ENCODE results near the gene SIRT1.

- TF ChIP-seq RAD21 (IDR thresholded peaks at IDR 0.05; ENCODE audit: low read length) (no peak), CTCF (conservative IDR thresholded peaks at IDR 0.05; ENCODE audit: low read depth, low read length) (no peak), POLR2A (IDR thresholded peaks at IDR 0.05; ENCODE audit: low read depth, low read length) (no peak), MAZ (IDR thresholded peaks at IDR 0.05; ENCODE audit: borderline replicate concordance, low read depth, low read length) (no peak), ELK1 (IDR thresholded peaks at IDR 0.05; ENCODE audit: borderline replicate concordance, low read depth, low read length) (no peak), FOS (IDR thresholded peaks at IDR 0.05; ENCODE audit: low read depth, low read length) (no peak), CEBPB (IDR thresholded peaks at IDR 0.05; ENCODE audit: low read depth, low read length) (no peak), RFX5 (IDR thresholded peaks at IDR 0.05; ENCODE audit: low read depth, low read length) (no peak), RCOR1 (IDR thresholded peaks at IDR 0.05; ENCODE audit: insufficient replicate concordance, low read length) (no peak), USF2 (IDR thresholded peaks at IDR 0.05; ENCODE audit: low read depth, low read length) (no peak), CHD1 (IDR thresholded peaks at IDR 0.05; ENCODE audit: low read depth, low read length) (no peak), SMC3 (IDR thresholded peaks at IDR 0.05; ENCODE audit: low read depth, low read length) (no peak)
These were observed 50.8 kb downstream of the SIRT1 start for GRCh38 chr10:67935223-67935622.
